ENCODE measurements around the gene SGTA.
"Not testable (repeated sequence)": the region's sequence is repeated elsewhere in the genome, so short reads cannot be mapped to it uniquely, and the experiment has no call there.

Gene SGTA

DNA sequence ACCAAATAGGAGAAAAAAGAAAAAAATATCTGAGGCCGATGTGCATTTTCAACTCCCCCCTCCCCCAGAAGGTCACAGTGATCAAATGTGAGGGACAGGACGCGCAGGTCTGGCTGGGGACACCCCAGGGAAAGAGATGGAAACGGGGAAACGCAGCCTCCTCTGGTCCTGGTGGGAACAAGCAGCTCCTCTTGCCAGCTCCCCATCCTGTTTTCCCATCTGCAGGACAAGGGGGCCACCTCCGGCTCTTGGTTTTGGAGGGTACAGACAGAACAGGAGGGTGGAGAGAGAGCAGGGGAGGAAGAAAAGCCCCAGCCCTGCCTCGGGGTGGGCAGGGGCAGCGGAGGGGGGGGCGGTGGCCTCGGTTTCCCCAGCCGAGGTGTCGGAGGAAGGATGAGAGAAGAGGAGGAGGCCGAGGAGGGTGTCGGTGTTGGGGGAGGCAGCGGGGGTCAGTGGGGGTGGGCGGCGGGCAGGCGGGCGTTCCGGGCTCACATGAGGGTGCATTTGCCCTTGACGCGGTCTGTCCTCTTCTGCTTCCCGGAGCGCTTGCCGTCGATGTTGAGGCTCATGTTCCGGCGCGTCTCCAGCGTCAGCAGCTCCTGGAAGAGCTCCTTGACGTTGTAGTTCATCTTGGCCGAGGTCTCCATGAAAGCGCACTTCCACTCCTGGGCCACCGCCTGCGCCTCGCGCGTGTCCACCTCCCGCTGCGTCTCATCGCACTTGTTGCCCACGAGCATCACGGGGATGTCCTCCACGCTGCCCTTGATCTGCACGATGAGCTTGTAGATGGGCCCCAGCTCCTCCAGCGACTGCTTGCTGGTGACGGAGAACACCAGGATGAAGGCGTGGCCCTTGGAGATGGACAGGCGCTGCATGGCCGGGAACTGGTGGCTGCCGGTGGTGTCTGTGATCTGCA is 66.1 kb downstream of the SGTA start:
- DNase-seq = no peak

DNA sequence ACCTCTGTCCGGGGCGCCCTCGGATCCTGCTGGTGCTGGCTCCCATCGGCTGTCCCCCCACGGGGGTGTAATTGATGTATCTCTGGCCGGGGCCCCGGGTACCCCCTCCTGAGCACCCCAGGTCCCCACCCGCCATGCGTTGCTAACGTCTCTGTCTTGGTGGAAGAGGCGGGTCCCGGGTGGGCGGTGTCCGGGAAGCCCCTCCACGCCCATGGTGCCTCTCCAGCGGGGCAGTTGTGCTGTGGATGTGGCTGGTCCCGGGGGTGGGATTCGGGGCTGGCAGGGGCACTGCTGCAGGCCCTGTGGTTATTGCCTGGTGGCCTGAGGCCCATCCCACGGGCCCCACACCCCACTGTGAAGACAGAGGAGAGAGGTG is 66.8 kb downstream of the SGTA start:
- no peak for DNase-seq

DNA sequence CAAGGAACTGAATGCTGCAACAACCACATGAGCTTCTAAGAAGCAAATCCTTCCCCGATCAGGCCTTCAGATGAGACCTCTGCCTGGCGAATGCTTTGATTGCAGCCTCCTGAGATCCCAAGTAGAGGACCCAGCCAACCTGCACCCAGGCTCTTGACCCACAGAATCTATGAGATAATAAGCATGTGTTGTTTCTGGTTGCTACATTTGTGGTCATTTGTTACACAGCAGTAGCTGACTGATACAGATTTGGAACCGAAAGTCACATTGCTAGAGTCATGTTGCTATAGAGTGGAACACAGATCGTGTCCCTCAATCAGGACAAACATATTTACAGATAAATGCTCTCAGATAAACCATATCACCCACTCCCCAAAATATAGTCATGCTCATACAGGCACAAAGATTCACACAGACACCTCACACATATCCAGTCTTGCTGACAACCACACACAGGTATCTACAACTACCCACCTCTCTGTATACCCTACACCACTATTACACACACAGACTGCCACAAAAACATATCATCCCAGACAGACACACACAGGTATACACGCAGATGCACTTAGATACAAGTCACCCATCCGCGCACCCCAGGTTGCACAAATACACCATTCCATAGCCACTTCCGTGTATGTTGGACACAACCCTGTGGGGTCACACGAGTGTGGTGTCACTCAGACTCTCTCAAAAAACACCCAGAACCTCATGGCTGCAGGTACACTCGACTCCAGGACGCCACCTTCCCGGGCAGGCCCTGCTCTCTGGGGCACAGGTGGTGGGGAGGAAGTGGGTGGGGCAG is 67.4 kb downstream of the SGTA start:
- DNase-seq = no peak

DNA sequence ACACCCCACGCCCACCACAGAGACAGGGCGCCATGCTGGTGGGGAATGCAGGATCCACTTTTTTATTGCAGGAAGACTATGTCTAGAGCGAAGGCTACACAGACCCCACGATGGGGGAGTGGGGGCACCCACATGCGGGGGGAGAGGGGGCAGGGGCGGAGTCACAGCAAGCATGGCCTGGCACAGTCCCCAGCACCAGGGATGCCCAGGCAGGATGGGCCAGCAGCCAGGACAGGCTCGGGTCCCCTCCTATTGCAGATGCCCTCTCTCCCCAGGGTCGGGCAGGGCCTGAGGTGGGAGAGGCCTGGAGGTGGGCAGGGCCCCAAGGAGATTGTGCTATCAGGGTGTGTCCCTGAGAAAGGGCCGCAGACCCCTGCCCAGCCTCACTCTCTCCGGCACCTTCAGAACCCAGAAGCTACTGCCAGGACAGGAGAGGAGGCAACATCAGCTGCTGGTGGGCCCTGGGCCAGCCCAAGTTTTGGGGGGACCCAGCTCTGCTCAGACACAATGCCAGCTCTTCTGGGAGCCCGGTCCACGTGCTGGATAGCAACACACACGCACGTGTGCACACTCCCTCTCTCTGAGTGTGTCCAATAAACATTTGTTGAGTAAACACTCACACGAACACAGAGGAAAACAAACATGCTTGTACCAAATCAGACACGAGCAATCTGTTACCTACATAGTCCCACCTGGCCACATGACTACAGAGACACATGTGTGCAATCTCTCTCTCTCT is 68.4 kb downstream of the SGTA start:
- no peak for DNase-seq

DNA sequence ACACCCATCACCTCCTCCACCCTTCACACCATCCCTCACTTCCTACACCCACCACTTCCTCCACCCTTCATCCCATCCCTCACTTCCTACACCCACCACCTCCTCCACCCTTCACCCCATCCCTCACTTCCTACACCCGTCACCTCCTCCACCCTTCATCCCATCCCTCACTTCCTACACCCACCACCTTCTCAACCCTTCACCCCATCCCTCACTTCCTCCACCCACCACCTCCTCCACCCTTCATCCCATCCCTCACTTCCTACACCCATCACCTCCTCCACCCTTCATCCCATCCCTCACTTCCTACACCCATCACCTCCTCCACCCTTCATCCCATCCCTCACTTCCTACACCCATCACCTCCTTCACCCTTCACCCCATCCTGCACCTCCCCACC is 69.0 kb downstream of the SGTA start:
- DNase-seq = not testable (repeated sequence)

DNA sequence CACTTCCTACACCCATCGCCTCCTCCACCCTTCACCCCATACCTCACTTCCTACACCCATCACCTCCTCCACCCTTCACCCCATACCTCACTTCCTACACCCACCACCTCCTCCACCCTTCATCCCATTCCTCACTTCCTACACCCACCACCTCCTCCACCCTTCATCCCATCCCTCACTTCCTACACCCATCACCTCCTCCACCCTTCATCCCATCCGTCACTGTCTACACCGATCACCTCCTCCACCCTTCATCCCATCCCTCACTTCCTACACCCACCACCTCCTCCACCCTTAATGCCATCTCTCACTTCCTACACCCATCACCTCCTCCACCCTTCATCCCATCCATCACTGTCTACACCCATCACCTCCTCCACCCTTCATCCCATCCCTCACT is 69.9 kb downstream of the SGTA start:
- not testable (repeated sequence) for DNase-seq

DNA sequence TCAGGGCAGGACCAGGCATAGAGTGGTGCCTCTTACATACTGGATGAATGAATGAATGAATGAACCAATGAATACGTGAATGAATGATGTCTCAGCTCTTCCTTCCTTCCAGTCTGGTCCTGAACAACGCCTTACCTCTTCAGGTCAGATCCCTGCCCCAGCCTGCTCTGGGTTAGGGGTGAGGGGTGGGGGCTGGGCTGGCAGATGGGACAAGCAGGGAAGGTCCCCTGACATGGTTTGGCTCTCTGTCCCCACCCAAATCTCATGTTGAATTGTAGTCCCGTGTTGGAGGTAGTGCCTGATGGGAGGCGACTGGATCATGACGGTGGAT is 71.2 kb downstream of the SGTA start:
- DNase-seq = no peak

DNA sequence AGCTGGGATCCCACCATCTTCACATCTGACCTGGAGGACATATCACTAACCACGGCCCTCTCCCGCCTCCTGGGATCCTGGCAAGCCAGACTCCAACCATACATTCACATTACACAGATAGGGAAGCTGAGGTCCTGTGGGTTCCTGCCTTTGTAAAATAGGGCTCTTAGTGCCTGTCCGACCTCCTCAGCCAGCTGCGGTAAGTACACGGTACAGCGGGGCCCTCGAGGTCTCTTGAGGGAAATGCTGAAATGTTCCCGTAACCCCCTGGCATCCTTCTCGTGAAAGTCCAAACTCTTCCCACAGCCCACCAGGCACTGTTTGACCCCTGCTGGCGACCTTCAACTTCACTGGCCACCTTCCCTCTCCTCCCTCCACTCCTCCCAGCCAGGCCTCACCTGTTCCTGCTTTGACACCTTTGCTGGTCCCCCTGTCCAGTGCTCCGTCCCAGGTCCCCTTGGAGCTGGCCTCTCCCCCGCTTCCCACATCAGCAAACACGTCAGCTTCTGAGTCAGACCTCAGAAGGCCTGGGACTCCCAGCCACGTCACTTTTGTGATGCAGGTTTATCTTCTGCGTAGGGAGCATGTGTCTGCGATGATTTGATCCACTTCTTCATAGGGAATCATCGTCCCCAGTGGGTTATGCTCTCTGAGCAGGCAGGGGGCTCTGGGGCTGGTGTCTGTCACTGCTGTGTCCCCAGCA is 71.8 kb downstream of the SGTA start:
- no peak for DNase-seq

DNA sequence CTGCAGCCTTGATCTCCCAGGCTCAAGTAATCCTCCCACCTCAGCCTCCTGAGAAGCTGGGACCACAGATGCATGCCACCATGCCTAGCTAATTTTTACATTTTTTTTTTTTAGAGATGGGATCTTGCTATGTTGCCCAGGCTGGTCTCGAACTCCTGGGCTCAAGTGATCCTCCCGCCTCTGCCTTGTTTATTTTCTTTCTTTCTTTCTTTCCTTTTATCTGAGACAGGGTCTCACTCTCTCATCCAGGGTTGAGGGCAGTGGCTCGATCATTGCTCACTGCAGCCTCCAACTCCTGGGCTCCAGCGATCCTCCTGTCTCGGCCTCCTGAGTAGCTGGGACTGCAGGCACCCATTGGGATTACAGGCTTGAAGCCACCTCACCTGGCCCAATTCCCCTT is 76.8 kb downstream of the SGTA start:
- no peak for DNase-seq
